HG03060 (cell line): Measurements from ENCODE around the gene CD72.
"Not testable (repeated sequence)": the region's sequence is repeated elsewhere in the genome, so short reads cannot be mapped to it uniquely, and the experiment has no call there.

Experiments used
- ATAC-seq: cut with Tn5 transposase; IDR thresholded peaks from one replicate; pipeline ENCODE4 v1.9.1; 2021; ENCODE audit warnings: low read depth, moderate number of reproducible peaks; ENCODE audit not compliant: unreplicated experiment

CD72 gene

GRCh38 chr9:35618854-35619799 lies 914 bp upstream of the CD72 start:
- ATAC-seq, result peak; percentile 41

- ATAC-seq, result no peak
Observed at GRCh38 chr9:35617548-35617947, 665 bp downstream of the CD72 start.

GRCh38 chr9:35616681-35617459 lies 1.3 kb downstream of the CD72 start:
- ATAC-seq, result no peak

- ATAC-seq, result no peak
Observed at GRCh38 chr9:35615981-35616680, 2.1 kb downstream of the CD72 start.

- no peak for ATAC-seq
Observed at GRCh38 chr9:35612843-35613242, 5.4 kb downstream of the CD72 start.

GRCh38 chr9:35612066-35612465 lies 6.1 kb downstream of the CD72 start:
- ATAC-seq, result not testable (repeated sequence)

- no peak for ATAC-seq
Observed at GRCh38 chr9:35611230-35611797, 6.9 kb downstream of the CD72 start.

GRCh38 chr9:35609820-35610163 lies 8.4 kb downstream of the CD72 start:
- no peak for ATAC-seq

- ATAC-seq, result no peak
Observed at GRCh38 chr9:35609001-35609819, 9.0 kb downstream of the CD72 start.

GRCh38 chr9:35608221-35608620 lies 10.0 kb downstream of the CD72 start:
- no peak for ATAC-seq

- no peak for ATAC-seq
Observed at GRCh38 chr9:35606726-35607125, 11.5 kb downstream of the CD72 start.

GRCh38 chr9:35606138-35606504 lies 12.1 kb downstream of the CD72 start:
- ATAC-seq, result no peak

GRCh38 chr9:35605351-35606137 lies 12.7 kb downstream of the CD72 start:
- no peak for ATAC-seq

- no peak for ATAC-seq
Observed at GRCh38 chr9:35604578-35605350, 13.4 kb downstream of the CD72 start, which contains the start of gene TESK1. Gene TESK1 (plus strand): TSS chr9:35605262. CDS start chr9:35605620, 358 bp downstream.

GRCh38 chr9:35603986-35604577 lies 14.1 kb downstream of the CD72 start:
- ATAC-seq, result peak; percentile 84

GRCh38 chr9:35603506-35603985 lies 14.7 kb downstream of the CD72 start:
- no peak for ATAC-seq

GRCh38 chr9:35599763-35600604 lies 18.2 kb downstream of the CD72 start:
- no peak for ATAC-seq
